ENCODE measurements around the gene SWAP70. TPM values are rescaled to one million over a fixed set of nuclear protein-coding genes. Genes with fewer than 3 reads are reported as not detected.

The SWAP70 gene
- polyA plus RNA-seq, 3 donors, result 10.9 to 26.4 (median 13.8) TPM

- Histone ChIP-seq H3K4me1 (ENCODE audit: control insufficient read depth in 1 of 2, insufficient read depth in 2 of 2, low read length in 2 of 2) (peaks cover 33 to 42% of the 10 kb centered on the region in 2 donors), H3K36me3 (replicated peaks in 1 of 2; ENCODE audit: control insufficient read depth in 1 of 2, insufficient read depth in 2 of 2, low read length in 2 of 2) (peaks cover 4 to 15% of the 10 kb centered on the region in 2 donors), H3K4me3 (replicated peaks in 1 of 3; ENCODE audit: low read depth in 2 of 3, low read length in 3 of 3) (no peak overlapping the region), H2AFZ (ENCODE audit: insufficient read depth, low read depth, low read length, poor library complexity, severe bottlenecking) (no peak overlapping the region), H3K9me3 (replicated peaks in 1 of 2; ENCODE audit: control insufficient read depth in 1 of 2, insufficient read depth in 1 of 2, low read length in 2 of 2) (no peaks in the 10 kb centered on the region), H3K9ac (ENCODE audit: insufficient read depth, low read length, poor library complexity, severe bottlenecking) (no peak overlapping the region), H3K27me3 (ENCODE audit: control insufficient read depth in 2 of 2, insufficient read depth in 2 of 2, low read length in 2 of 2) (no peaks in the 10 kb centered on the region), H4K20me1 (ENCODE audit: insufficient read depth, low read length) (peaks cover 49% of the 10 kb centered on the region), H3K4me2 (replicated peaks; ENCODE audit: extremely low read depth, low read length, poor library complexity, severe bottlenecking) (no peak overlapping the region), H3K27ac (ENCODE audit: low read depth in 1 of 2, low read length in 2 of 2) (peak overlapping the region; percentile 13 to 74), H3K79me2 (ENCODE audit: insufficient read depth, low read length) (peaks cover 42% of the 10 kb centered on the region)
- Mint-ChIP-seq H3K9me3 (no peaks in the 10 kb centered on the region), H3K4me1 (peaks cover 23% of the 10 kb centered on the region), H3K27ac (no peak overlapping the region), H3K4me3 (no peak overlapping the region), H3K36me3 (peaks cover 8 to 21% of the 10 kb centered on the region in 2 donors), H3K27me3 (ENCODE audit: low read depth in 3 of 3) (no peaks in the 10 kb centered on the region)
- WGBS (ENCODE audit: insufficient coverage), result no CpG with 5 or more reads among the region's 5 CpGs
- TF ChIP-seq, protein P1, sequence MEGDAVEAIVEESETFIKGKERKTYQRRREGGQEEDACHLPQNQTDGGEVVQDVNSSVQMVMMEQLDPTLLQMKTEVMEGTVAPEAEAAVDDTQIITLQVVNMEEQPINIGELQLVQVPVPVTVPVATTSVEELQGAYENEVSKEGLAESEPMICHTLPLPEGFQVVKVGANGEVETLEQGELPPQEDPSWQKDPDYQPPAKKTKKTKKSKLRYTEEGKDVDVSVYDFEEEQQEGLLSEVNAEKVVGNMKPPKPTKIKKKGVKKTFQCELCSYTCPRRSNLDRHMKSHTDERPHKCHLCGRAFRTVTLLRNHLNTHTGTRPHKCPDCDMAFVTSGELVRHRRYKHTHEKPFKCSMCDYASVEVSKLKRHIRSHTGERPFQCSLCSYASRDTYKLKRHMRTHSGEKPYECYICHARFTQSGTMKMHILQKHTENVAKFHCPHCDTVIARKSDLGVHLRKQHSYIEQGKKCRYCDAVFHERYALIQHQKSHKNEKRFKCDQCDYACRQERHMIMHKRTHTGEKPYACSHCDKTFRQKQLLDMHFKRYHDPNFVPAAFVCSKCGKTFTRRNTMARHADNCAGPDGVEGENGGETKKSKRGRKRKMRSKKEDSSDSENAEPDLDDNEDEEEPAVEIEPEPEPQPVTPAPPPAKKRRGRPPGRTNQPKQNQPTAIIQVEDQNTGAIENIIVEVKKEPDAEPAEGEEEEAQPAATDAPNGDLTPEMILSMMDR (IDR thresholded peaks at IDR 0.05), result no peak
- intact Hi-C loops (cut with micrococcal nuclease), result no loop called here
- DNase-seq, result no peak
These were observed 25.8 kb downstream of the SWAP70 start for GRCh38 chr11:9689721-9690120.

DNA sequence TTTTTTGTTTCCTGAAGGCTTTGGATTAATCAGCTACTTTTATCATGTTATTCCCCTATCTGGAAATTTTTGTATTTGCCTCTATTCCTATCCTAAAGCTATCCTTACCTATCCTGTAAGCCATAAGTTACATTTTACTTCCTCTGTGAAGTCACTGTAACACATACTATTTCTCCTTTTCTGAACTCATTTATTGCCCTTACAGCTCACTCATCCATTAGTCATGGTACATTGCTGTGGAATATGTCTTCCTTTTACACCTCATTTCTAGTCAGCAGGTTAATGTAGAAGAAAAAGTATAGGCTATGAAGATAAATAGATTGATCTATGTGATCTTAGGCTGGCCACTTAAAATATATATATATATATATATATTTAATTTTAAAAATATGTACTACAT is 28.0 kb downstream of the SWAP70 start:
- Histone ChIP-seq H3K4me1 (ENCODE audit: control insufficient read depth in 1 of 2, insufficient read depth in 2 of 2, low read length in 2 of 2) (peaks cover 33 to 42% of the 10 kb centered on the region in 2 donors), H3K36me3 (replicated peaks in 1 of 2; ENCODE audit: control insufficient read depth in 1 of 2, insufficient read depth in 2 of 2, low read length in 2 of 2) (peaks cover 18 to 28% of the 10 kb centered on the region in 2 donors), H3K79me2 (ENCODE audit: insufficient read depth, low read length) (peaks cover 28% of the 10 kb centered on the region), H3K27ac (ENCODE audit: low read depth in 1 of 2, low read length in 2 of 2) (peak overlapping the region in 1 of 2 donors; percentile 6), H3K4me2 (replicated peaks; ENCODE audit: extremely low read depth, low read length, poor library complexity, severe bottlenecking) (no peak overlapping the region), H3K9ac (ENCODE audit: insufficient read depth, low read length, poor library complexity, severe bottlenecking) (no peak overlapping the region), H3K4me3 (replicated peaks in 1 of 3; ENCODE audit: low read depth in 2 of 3, low read length in 3 of 3) (no peak overlapping the region), H3K27me3 (ENCODE audit: control insufficient read depth in 2 of 2, insufficient read depth in 2 of 2, low read length in 2 of 2) (no peaks in the 10 kb centered on the region), H4K20me1 (ENCODE audit: insufficient read depth, low read length) (peaks cover 45% of the 10 kb centered on the region), H2AFZ (ENCODE audit: insufficient read depth, low read depth, low read length, poor library complexity, severe bottlenecking) (no peak overlapping the region), H3K9me3 (replicated peaks in 1 of 2; ENCODE audit: control insufficient read depth in 1 of 2, insufficient read depth in 1 of 2, low read length in 2 of 2) (no peaks in the 10 kb centered on the region)
- peaks cover 23% of the 10 kb centered on the region for H3K4me1 Mint-ChIP-seq
- intact Hi-C loops (cut with micrococcal nuclease), result no loop called here
- DNase-seq, result peak; percentile 38 to 76 (median 73)
- no peak overlapping the region for H3K4me3 Mint-ChIP-seq
- H3K27ac Mint-ChIP-seq, result peak overlapping the region in 3 of 7 donors; percentile 48 to 72 (median 53)
- no peaks in the 10 kb centered on the region for H3K9me3 Mint-ChIP-seq
- peaks cover 19 to 28% of the 10 kb centered on the region in 2 donors for H3K36me3 Mint-ChIP-seq
- TF ChIP-seq, protein P1 (IDR thresholded peaks at IDR 0.05), result no peak
- H3K27me3 Mint-ChIP-seq (ENCODE audit: low read depth in 3 of 3), result no peaks in the 10 kb centered on the region

Measured in CD14-positive monocyte (primary cell).